ENCODE measurements around the gene NKX6-2.
A peak's percentile ranks its signal among the peaks of the same experiment; 100 is the strongest.
"Not testable (repeated sequence)": the region's sequence is repeated elsewhere in the genome, so short reads cannot be mapped to it uniquely, and the experiment has no call there.

The NKX6-2 gene

GRCh38 chr10:132781556-132781955 is 4.4 kb downstream of the NKX6-2 start:
- no peak for DNase-seq

- DNase-seq: no peak
These were observed 5.6 kb downstream of the NKX6-2 start for GRCh38 chr10:132780356-132780755.

- peak; percentile 52 for DNase-seq
These were observed 6.2 kb downstream of the NKX6-2 start for GRCh38 chr10:132779549-132780294.

- DNase-seq: no peak
These were observed 8.5 kb downstream of the NKX6-2 start for GRCh38 chr10:132777441-132777840.

- DNase-seq: no peak
These were observed 9.1 kb downstream of the NKX6-2 start for GRCh38 chr10:132776821-132777220.

GRCh38 chr10:132776186-132776585 is 9.8 kb downstream of the NKX6-2 start:
- no peak for DNase-seq

GRCh38 chr10:132774902-132775863 is 10.8 kb downstream of the NKX6-2 start:
- DNase-seq: no peak

- peak; percentile 65 for DNase-seq
These were observed 11.6 kb downstream of the NKX6-2 start for GRCh38 chr10:132774181-132774901.

GRCh38 chr10:132772816-132773215 is 13.1 kb downstream of the NKX6-2 start:
- not testable (repeated sequence) for DNase-seq

GRCh38 chr10:132770061-132771021 is 15.6 kb downstream of the NKX6-2 start:
- no peak for DNase-seq

GRCh38 chr10:132768346-132769248 is 17.4 kb downstream of the NKX6-2 start:
- no peak for DNase-seq

GRCh38 chr10:132766291-132766690 is 19.7 kb downstream of the NKX6-2 start:
- DNase-seq: no peak

- DNase-seq: no peak
These were observed 20.5 kb downstream of the NKX6-2 start for GRCh38 chr10:132765435-132765834.

GRCh38 chr10:132764108-132764507 is 21.8 kb downstream of the NKX6-2 start:
- no peak for DNase-seq

GRCh38 chr10:132763545-132763944 is 22.4 kb downstream of the NKX6-2 start:
- DNase-seq: no peak

GRCh38 chr10:132762267-132762666 is 23.7 kb downstream of the NKX6-2 start:
- DNase-seq: no peak

GRCh38 chr10:132761395-132762060 is 24.4 kb downstream of the NKX6-2 start:
- no peak for DNase-seq

GRCh38 chr10:132758865-132759264 is 27.1 kb downstream of the NKX6-2 start:
- DNase-seq: no peak

GRCh38 chr10:132757171-132757570 is 28.8 kb downstream of the NKX6-2 start:
- no peak for DNase-seq

GRCh38 chr10:132756591-132756990 is 29.4 kb downstream of the NKX6-2 start:
- DNase-seq: no peak
